Spinal cord (tissue), 10 donors: ENCODE data around the gene HAX1. TPM values are rescaled to one million over a fixed set of nuclear protein-coding genes. Genes with fewer than 3 reads are reported as not detected.

ENCODE experiments used
- DNase-seq, 6 donors: peaks; one replicate each; pipeline versions ENCODE4 v3.0.0 to v3.0.0-alpha.2; 2013 to 2015; ENCODE audit warnings: low spot score in 6 of 6, low read depth in 4 of 6
- H3K27ac ChIP-seq: one replicate; pipeline ENCODE4 v1.5.1; 2013; ENCODE audit warnings: low read depth, low read length, control low read depth
- H3K27me3 ChIP-seq: one replicate; pipeline ENCODE4 v1.6.1; 2013; ENCODE audit warnings: low read length; ENCODE audit not compliant: control insufficient read depth, insufficient read depth
- H3K36me3 ChIP-seq: one replicate; pipeline ENCODE4 v1.6.1; 2013; ENCODE audit warnings: low read length; ENCODE audit not compliant: control insufficient read depth, insufficient read depth
- H3K4me1 ChIP-seq: one replicate; pipeline ENCODE4 v1.6.1; 2013; ENCODE audit warnings: low read length; ENCODE audit not compliant: control insufficient read depth, insufficient read depth
- H3K4me3 ChIP-seq: one replicate; pipeline ENCODE4 v1.5.1; 2013; ENCODE audit warnings: low read depth, low read length, control low read depth
- H3K9me3 ChIP-seq: one replicate; pipeline ENCODE4 v1.6.1; 2013; ENCODE audit warnings: low read length; ENCODE audit not compliant: control insufficient read depth, insufficient read depth
- WGBS: methylation state at CpG from one replicate; pipeline ENCODE4 v1.1.5; 2013; ENCODE audit warnings: missing lambda C conversion rate; ENCODE audit not compliant: insufficient coverage; 5-methylcytosine and 5-hydroxymethylcytosine counted together
- polyA plus RNA-seq, 2 donors: library from polyadenylated mRNA; unstranded; fragments of 120-200 nt; gene quantifications; one replicate each; pipeline ENCODE4 v1.2.1, GENCODE V29; 2013; ENCODE audit not compliant: insufficient read length in 2 of 2
- total RNA-seq, 2 donors: library from RNA; depleted of rRNA in 1 of 2; stranded (reverse); fragments of 120-200 nt in 1 of 2; fragments of >200 nt in 1 of 2; gene quantifications; one replicate each; pipeline versions ENCODE4 v1.2.3 to v1.2.4, GENCODE V29; 2013 to 2014
- donor health status: healthy.

Gene HAX1
- total and polyA plus RNA-seq, 4 donors = 64.3 to 123 (median 81.9) TPM

- peaks cover 46% of the 10 kb centered on the region for H3K36me3 ChIP-seq
- H3K9me3 ChIP-seq = no peaks in the 10 kb centered on the region
- no peak for DNase-seq
- no peak overlapping the region for H3K4me3 ChIP-seq
- H3K27me3 ChIP-seq = no peaks in the 10 kb centered on the region
- WGBS = 83% methylated on average over 2 of the region's 3 CpGs
- H3K27ac ChIP-seq = no peak overlapping the region
- no peaks in the 10 kb centered on the region for H3K4me1 ChIP-seq
These were observed 32.9 kb upstream of the HAX1 start for GRCh38 chr1:154239491-154239890.

- Histone ChIP-seq H3K36me3 (peaks cover 46% of the 10 kb centered on the region), H3K27me3 (no peaks in the 10 kb centered on the region), H3K27ac (no peak overlapping the region), H3K4me3 (no peak overlapping the region), H3K9me3 (no peaks in the 10 kb centered on the region), H3K4me1 (no peaks in the 10 kb centered on the region)
- no peak for DNase-seq
- WGBS = no CpG with 5 or more reads among the region's 3 CpGs
These were observed 32.1 kb upstream of the HAX1 start for GRCh38 chr1:154240294-154240833.

GRCh38 chr1:154241703-154242351, 30.6 kb upstream of the HAX1 start:
- H3K36me3 ChIP-seq = peaks cover 43% of the 10 kb centered on the region
- DNase-seq = no peak
- no peak overlapping the region for H3K4me3 ChIP-seq
- H3K27ac ChIP-seq = no peak overlapping the region
- no peaks in the 10 kb centered on the region for H3K9me3 ChIP-seq
- no peaks in the 10 kb centered on the region for H3K4me1 ChIP-seq
- whole genome bisulfite sequencing = 98% methylated on average over 3 of the region's 3 CpGs
- H3K27me3 ChIP-seq = no peaks in the 10 kb centered on the region

DNA sequence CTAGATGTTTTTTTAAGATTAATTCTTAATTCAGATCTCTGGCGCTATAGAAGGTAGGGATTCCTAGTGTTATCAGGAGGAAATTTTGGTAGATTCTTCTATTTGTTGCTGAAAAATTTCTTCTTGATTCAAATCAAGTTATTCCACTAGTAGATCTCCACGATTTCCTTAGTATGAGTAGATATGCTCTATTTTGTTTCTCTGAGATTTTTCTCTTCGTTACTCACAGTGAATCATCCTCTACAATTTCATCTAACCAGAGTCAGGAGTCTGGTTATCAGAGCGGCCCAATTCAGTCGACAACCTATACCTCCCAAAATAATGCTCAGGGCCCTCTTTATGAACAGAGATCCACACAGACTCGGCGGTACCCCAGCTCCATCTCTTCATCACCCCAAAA, 18.8 kb upstream of the HAX1 start:
- Histone ChIP-seq H3K36me3 (peaks cover 73% of the 10 kb centered on the region), H3K27me3 (no peaks in the 10 kb centered on the region), H3K4me3 (no peak overlapping the region), H3K4me1 (no peaks in the 10 kb centered on the region), H3K27ac (no peak overlapping the region), H3K9me3 (no peaks in the 10 kb centered on the region)
- WGBS = 92% methylated on average over 5 of the region's 7 CpGs
- no peak for DNase-seq

DNA sequence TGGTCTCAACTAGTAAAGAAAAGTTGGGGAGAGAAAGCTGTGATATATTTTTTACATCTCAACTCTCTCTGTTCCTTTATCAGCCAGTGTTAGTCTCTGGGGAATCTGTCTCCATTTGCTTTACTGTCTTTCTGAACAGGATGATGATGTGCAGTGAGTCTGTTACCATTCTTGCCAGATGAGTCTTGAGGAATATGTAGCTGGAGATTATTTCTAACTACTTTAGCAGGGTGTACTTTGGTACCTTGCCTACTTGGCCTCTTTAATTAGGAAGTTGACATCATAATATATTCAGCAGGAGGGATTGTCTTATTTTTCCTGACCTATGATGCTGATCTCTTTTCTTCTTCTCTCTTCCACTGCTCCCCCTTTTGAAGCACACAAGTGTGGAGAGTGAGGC, 15.7 kb upstream of the HAX1 start:
- H3K36me3 ChIP-seq = peaks cover 72% of the 10 kb centered on the region
- H3K9me3 ChIP-seq = no peaks in the 10 kb centered on the region
- no peaks in the 10 kb centered on the region for H3K27me3 ChIP-seq
- H3K4me3 ChIP-seq = no peak overlapping the region
- no peaks in the 10 kb centered on the region for H3K4me1 ChIP-seq
- H3K27ac ChIP-seq = no peak overlapping the region
- DNase-seq = no peak

DNA sequence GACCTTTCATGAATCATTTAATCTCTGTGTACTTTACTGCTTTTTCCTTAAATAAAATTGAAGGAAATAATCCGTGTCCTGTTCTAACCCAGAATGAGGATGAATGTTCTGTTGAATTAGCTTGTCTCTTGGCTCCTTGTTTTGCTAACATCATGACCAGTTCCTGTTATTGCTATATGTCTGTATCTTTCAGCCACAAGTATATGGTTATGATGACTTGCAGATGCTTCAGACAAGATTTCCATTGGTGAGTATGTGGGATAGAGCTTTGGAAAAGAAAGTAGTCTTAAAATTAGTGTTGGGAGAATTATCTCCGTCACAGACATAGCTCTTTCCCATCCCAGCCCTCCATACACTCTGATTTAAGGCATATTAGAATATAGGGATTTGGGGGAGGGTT, 13.6 kb upstream of the HAX1 start:
- no peaks in the 10 kb centered on the region for H3K4me1 ChIP-seq
- no peaks in the 10 kb centered on the region for H3K27me3 ChIP-seq
- no peak for DNase-seq
- no peak overlapping the region for H3K4me3 ChIP-seq
- WGBS = no CpG with 5 or more reads among the region's 2 CpGs
- peaks cover 61% of the 10 kb centered on the region for H3K36me3 ChIP-seq
- no peaks in the 10 kb centered on the region for H3K9me3 ChIP-seq
- H3K27ac ChIP-seq = no peak overlapping the region

DNA sequence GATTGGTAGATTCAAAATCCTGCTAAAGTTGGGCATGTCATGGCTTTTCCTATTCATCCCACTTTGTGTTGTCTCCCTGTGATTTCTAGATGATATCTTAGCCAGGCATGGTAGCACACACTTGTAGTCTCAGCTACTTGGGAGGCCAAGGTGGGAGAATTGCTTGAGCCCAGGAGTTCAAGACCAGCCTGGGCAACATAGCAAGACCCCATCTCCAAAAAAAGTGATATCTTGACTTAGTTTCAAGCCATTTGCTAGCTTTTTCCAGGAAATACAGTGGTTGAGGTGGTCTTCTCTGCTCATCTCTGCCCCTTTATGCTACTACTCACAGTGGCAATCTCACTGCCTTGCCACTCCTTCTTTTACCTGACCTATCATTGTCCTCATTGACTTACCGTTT, 12.3 kb upstream of the HAX1 start:
- no peak overlapping the region for H3K4me3 ChIP-seq
- peaks cover 58% of the 10 kb centered on the region for H3K36me3 ChIP-seq
- H3K9me3 ChIP-seq = no peaks in the 10 kb centered on the region
- no peak for DNase-seq
- no CpG with 5 or more reads among the region's 1 CpG for WGBS
- no peaks in the 10 kb centered on the region for H3K4me1 ChIP-seq
- no peak overlapping the region for H3K27ac ChIP-seq
- no peaks in the 10 kb centered on the region for H3K27me3 ChIP-seq

DNA sequence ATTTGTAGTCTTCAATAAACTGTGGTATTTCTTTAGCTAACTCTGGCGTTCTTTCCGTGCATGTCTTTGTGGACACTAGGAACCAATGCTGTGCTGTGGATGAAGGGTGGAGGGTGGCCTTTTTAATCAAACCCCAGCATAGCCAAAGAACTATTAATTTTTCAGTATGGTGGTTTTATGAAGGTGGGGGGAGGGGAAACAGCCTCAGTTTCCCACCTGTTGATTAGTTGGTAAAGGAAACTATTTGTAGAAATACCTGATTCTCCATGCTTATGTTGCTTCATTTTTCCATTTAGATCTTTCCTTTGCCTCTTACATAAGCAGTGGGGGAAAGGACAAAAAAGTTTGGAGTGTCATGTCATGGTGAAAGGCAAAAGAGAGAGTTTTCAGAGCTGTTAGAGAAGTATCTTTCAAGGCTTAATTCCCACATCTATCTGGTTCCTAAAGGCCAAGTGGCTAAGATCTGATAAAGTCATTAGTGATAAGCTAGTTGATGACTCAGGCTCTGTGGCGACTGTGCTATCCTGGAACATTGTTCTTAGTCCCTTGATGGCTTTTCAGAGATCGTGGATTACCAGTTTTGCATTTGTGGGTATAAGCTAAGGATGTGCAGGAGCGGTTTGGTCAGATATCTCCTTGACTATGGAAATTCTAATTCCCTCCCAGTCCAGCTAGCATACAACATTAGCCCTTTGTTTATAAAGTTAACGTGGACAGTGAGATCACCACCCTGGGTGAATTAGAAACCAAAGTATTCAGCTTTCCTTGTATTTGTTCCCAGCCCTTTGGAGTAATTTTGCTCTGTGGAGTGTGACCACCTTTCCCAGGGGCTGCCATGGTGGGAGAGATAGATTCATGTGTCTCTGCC, 8.7 kb upstream of the HAX1 start:
- DNase-seq = no peak
- H3K9me3 ChIP-seq = no peaks in the 10 kb centered on the region
- H3K36me3 ChIP-seq = peaks cover 57% of the 10 kb centered on the region
- H3K4me1 ChIP-seq = no peaks in the 10 kb centered on the region
- no peaks in the 10 kb centered on the region for H3K27me3 ChIP-seq
- no peak overlapping the region for H3K27ac ChIP-seq
- no peak overlapping the region for H3K4me3 ChIP-seq
- no CpG with 5 or more reads among the region's 6 CpGs for WGBS

- peaks cover 60% of the 10 kb centered on the region for H3K36me3 ChIP-seq
- no peaks in the 10 kb centered on the region for H3K4me1 ChIP-seq
- no peak for DNase-seq
- H3K9me3 ChIP-seq = no peaks in the 10 kb centered on the region
- no peak overlapping the region for H3K27ac ChIP-seq
- H3K4me3 ChIP-seq = no peak overlapping the region
- H3K27me3 ChIP-seq = no peaks in the 10 kb centered on the region
- no CpG with 5 or more reads among the region's 1 CpG for WGBS
These were observed 8.0 kb upstream of the HAX1 start for GRCh38 chr1:154264454-154264853.

GRCh38 chr1:154265586-154265985, 6.8 kb upstream of the HAX1 start:
- WGBS = 83% methylated on average over 1 of the region's 4 CpGs

More at GRCh38 chr1:154265586-154265985, 6.8 kb upstream of the HAX1 start:
- DNase-seq = no peak
- Histone ChIP-seq H3K27me3 (no peaks in the 10 kb centered on the region), H3K9me3 (no peaks in the 10 kb centered on the region), H3K4me3 (no peak overlapping the region), H3K4me1 (no peaks in the 10 kb centered on the region), H3K27ac (no peak overlapping the region), H3K36me3 (peaks cover 58% of the 10 kb centered on the region)
